B cell (primary cell): ENCODE measurements around the gene LRRC36.

Source experiments
- EZH2 ChIP-seq: IDR thresholded peaks from 2 replicates; pipeline ENCODE4 v1.6.1; 2012; ENCODE audit warnings: borderline replicate concordance, low read depth, mild to moderate bottlenecking, moderate library complexity, low read length; ENCODE audit not compliant: insufficient read depth, poor library complexity, severe bottlenecking
- TF ChIP-seq, protein P1 (sequence below): fragments of 200-600 bp; IDR thresholded peaks from one replicate; pipeline ENCODE4 v1.8.0; 2022; ENCODE audit warnings: antibody characterized with exemption, mild to moderate bottlenecking

DNA sequence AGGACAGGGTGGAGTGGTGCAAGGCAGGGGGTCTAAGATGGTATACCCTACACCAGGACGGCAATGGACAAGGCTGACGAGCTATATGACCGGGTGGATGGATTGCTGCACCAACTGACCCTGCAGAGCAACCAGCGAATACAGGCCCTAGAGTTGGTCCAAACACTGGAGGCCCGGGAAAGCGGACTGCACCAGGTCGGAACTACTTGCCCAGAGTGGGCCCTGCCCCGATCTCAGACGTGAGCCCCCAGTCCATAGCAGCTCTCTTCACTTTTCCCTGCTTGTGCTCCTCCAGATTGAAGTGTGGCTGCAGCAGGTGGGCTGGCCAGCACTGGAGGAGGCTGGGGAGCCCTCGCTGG lies 44.2 kb upstream of the LRRC36 start:
- TF ChIP-seq, protein P1, sequence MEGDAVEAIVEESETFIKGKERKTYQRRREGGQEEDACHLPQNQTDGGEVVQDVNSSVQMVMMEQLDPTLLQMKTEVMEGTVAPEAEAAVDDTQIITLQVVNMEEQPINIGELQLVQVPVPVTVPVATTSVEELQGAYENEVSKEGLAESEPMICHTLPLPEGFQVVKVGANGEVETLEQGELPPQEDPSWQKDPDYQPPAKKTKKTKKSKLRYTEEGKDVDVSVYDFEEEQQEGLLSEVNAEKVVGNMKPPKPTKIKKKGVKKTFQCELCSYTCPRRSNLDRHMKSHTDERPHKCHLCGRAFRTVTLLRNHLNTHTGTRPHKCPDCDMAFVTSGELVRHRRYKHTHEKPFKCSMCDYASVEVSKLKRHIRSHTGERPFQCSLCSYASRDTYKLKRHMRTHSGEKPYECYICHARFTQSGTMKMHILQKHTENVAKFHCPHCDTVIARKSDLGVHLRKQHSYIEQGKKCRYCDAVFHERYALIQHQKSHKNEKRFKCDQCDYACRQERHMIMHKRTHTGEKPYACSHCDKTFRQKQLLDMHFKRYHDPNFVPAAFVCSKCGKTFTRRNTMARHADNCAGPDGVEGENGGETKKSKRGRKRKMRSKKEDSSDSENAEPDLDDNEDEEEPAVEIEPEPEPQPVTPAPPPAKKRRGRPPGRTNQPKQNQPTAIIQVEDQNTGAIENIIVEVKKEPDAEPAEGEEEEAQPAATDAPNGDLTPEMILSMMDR, result no peak
- no peak for TF ChIP-seq EZH2
